Body of pancreas (tissue), 4 donors: ENCODE results near the gene PCDHGC3. TPM values are rescaled to one million over a fixed set of nuclear protein-coding genes. Genes with fewer than 3 reads are reported as not detected.

Source experiments
- ATAC-seq: fragments of 150-250 bp; one replicate; pipeline ENCODE4 v1.9.1; 2016
- DNase-seq, 4 donors: peaks; one replicate each; pipeline ENCODE4 v3.0.0-alpha.2; 2019
- H3K27ac ChIP-seq, 4 donors: fragments of 200-600 bp; sonication (generic); 1 replicate in 3 of 4; 2 replicates in 1 of 4; pipeline versions ENCODE4 v1.5.1 to v1.6.1; 2016 to 2019; ENCODE audit warnings: mild to moderate bottlenecking in 1 of 4, mixed read lengths in 1 of 4, moderate library complexity in 1 of 4
- H3K27me3 ChIP-seq, 2 donors: fragments of 200-600 bp; sonication (generic); one replicate each; pipeline ENCODE4 v1.6.0; 2016; ENCODE audit warnings: mild to moderate bottlenecking in 1 of 2
- H3K36me3 ChIP-seq, 2 donors: fragments of 200-600 bp; sonication (generic); replicated peaks in 1 of 2; 2 replicates each; pipeline ENCODE4 v1.5.1; 2016; ENCODE audit warnings: low read depth in 2 of 2; ENCODE audit not compliant: insufficient read depth in 1 of 2
- H3K4me1 ChIP-seq: fragments of 200-600 bp; sonication (generic); one replicate; pipeline ENCODE4 v1.6.0; 2016
- H3K4me3 ChIP-seq, 2 donors: fragments of 200-600 bp; sonication (generic); 1 replicate in 1 of 2; 2 replicates in 1 of 2; pipeline ENCODE4 v1.5.1; 2016 to 2019
- H3K9me3 ChIP-seq, 3 donors: fragments of 200-600 bp; sonication (generic); 1 replicate in 2 of 3; 2 replicates in 1 of 3; pipeline ENCODE4 v1.5.1; 2016
- CTCF ChIP-seq, 7 experiments: fragments of 450-650 bp in 4 of 7; fragments of 200-600 bp in 3 of 7; sonication (generic) in 3 of 7; IDR thresholded peaks; one replicate each; pipeline ENCODE4 v1.5.1; 2016 to 2019; ENCODE audit warnings: antibody characterized with exemption in 7 of 7
- POLR2A ChIP-seq, 3 donors: fragments of 450-650 bp; IDR thresholded peaks; one replicate each; pipeline ENCODE4 v1.6.1; 2016; ENCODE audit warnings: antibody characterized with exemption in 3 of 3, mild to moderate bottlenecking in 2 of 3
- WGBS, 2 donors: methylation state at CpG; one replicate each; pipeline ENCODE4 v1.1.5; 2017; 5-methylcytosine and 5-hydroxymethylcytosine counted together
- intact Hi-C: fragments of 100-400 bp; cut with DNase I; formaldehyde crosslinking; loops from one replicate; pipeline ENCODE4 v1.15.1; 2023
- total RNA-seq, 2 donors: library from RNA; depleted of rRNA; stranded (reverse); fragments of >200 nt; gene quantifications; one replicate each; pipeline ENCODE4 v1.1.0, GENCODE V29; 2016

Gene PCDHGC3
- total RNA-seq, 2 donors from 2014 or later, result 9.6 to 16.1 TPM

DNA sequence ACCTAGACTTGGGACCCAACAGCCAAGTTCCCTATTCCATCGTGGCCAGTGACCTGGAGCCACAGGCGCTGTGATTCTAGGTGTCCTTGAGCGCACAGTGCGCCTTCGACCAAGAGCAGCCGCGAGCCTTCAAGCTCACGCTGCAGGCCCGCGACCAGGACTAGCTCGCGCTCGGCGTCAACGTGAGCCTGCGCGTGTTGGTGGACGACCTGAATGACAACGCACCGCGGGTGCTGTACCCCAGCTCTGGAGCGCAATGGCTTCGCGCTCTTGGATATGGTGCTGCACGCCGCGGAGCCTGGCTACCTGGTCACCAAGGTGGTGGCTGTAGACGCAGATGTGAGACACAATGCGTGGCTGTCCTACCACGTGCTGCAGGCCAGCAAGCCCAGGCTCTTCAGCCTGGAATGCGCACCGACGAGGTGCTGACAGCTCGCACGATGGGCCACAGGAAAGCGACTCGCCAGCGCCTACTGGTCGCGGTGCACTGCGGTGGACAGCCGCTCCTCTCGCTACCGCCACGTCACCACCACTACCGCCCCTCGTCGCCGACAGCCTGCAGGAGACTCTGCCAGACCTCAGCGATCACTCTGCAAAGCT lies 34.1 kb upstream of the PCDHGC3 start:
- peaks cover 0 to 37% (median 0%) of the 10 kb centered on the region in 3 donors for H3K9me3 ChIP-seq
- no peaks in the 10 kb centered on the region for H3K36me3 ChIP-seq
- TF ChIP-seq POLR2A (IDR thresholded peaks at IDR 0.05) (no peak), CTCF (IDR thresholded peaks at IDR 0.05) (no peak)
- WGBS, 2 donors, result 42 to 57% methylated on average over 43 to 50 of the region's 50 CpGs
- ATAC-seq, result no peak
- intact Hi-C loops, result no loop called here
- no peak overlapping the region for H3K27ac ChIP-seq
- no peaks in the 10 kb centered on the region for H3K27me3 ChIP-seq
- H3K4me3 ChIP-seq, result no peak overlapping the region
- no peak for DNase-seq
- no peaks in the 10 kb centered on the region for H3K4me1 ChIP-seq

GRCh38 chr5:141465351-141465750 lies 10.4 kb upstream of the PCDHGC3 start:
- Histone ChIP-seq H3K9me3 (no peaks in the 10 kb centered on the region), H3K36me3 (no peaks in the 10 kb centered on the region), H3K4me3 (no peak overlapping the region), H3K27ac (no peak overlapping the region), H3K4me1 (no peaks in the 10 kb centered on the region), H3K27me3 (no peaks in the 10 kb centered on the region)
- TF ChIP-seq POLR2A (IDR thresholded peaks at IDR 0.05) (no peak), CTCF (IDR thresholded peaks at IDR 0.05) (no peak)
- ATAC-seq (no peak), DNase-seq (no peak)
- intact Hi-C loops, result no loop called here
- WGBS, 2 donors, result 91 to 98% methylated on average over 3 of the region's 3 CpGs

- H3K27ac ChIP-seq, result peak overlapping the region; percentile 81 to 87 (median 84)
- TF ChIP-seq CTCF (IDR thresholded peaks at IDR 0.05), result no peak
- peak in 2 of 3 donors; percentile 22 to 28 for TF ChIP-seq POLR2A (IDR thresholded peaks at IDR 0.05)
- no peaks in the 10 kb centered on the region for H3K27me3 ChIP-seq
- ATAC-seq, result peak; percentile 47
- intact Hi-C loops, result no loop called here
- H3K4me3 ChIP-seq, result peak overlapping the region; percentile 23 to 33
- H3K9me3 ChIP-seq, result no peaks in the 10 kb centered on the region
- no peaks in the 10 kb centered on the region for H3K36me3 ChIP-seq
- peak; percentile 52 to 70 (median 58) for DNase-seq
- H3K4me1 ChIP-seq, result peaks cover 29% of the 10 kb centered on the region
- 0 to 6% methylated on average over 12 to 58 of the region's 58 CpGs for WGBS, 2 donors
These were observed 556 bp downstream of the PCDHGC3 start for GRCh38 chr5:141476132-141476911.

DNA sequence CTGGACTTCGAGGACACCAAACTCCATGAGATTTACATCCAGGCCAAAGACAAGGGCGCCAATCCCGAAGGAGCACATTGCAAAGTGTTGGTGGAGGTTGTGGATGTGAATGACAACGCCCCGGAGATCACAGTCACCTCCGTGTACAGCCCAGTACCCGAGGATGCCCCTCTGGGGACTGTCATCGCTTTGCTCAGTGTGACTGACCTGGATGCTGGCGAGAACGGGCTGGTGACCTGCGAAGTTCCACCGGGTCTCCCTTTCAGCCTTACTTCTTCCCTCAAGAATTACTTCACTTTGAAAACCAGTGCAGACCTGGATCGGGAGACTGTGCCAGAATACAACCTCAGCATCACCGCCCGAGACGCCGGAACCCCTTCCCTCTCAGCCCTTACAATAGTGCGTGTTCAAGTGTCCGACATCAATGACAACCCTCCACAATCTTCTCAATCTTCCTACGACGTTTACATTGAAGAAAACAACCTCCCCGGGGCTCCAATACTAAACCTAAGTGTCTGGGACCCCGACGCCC lies 1.3 kb downstream of the PCDHGC3 start:
- Histone ChIP-seq H3K27ac (no peak overlapping the region), H3K4me1 (peaks cover 29% of the 10 kb centered on the region)
- 42 to 59% methylated on average over 20 to 24 of the region's 24 CpGs for WGBS, 2 donors

More for the DNA sequence above, 1.3 kb downstream of the PCDHGC3 start:
- no peak for ATAC-seq
- TF ChIP-seq POLR2A (IDR thresholded peaks at IDR 0.05) (no peak), CTCF (IDR thresholded peaks at IDR 0.05) (no peak)
- H3K36me3 ChIP-seq, result no peaks in the 10 kb centered on the region
- H3K27me3 ChIP-seq, result no peaks in the 10 kb centered on the region
- intact Hi-C loops, result no loop called here
- no peak overlapping the region for H3K4me3 ChIP-seq
- no peak for DNase-seq
- H3K9me3 ChIP-seq, result no peaks in the 10 kb centered on the region
